A204.1 (cell line): ENCODE results near the gene TNRC18.

Experiments used
- FAIRE-seq: peaks from 2 replicates; lab custom pipeline; 2012; peaks lifted over from hg19 to GRCh38; lab: Jason Lieb, UNC

TNRC18 gene

GRCh38 chr7:5450549-5451327 is 27.1 kb upstream of the TNRC18 start:
- FAIRE-seq, result no peak

DNA sequence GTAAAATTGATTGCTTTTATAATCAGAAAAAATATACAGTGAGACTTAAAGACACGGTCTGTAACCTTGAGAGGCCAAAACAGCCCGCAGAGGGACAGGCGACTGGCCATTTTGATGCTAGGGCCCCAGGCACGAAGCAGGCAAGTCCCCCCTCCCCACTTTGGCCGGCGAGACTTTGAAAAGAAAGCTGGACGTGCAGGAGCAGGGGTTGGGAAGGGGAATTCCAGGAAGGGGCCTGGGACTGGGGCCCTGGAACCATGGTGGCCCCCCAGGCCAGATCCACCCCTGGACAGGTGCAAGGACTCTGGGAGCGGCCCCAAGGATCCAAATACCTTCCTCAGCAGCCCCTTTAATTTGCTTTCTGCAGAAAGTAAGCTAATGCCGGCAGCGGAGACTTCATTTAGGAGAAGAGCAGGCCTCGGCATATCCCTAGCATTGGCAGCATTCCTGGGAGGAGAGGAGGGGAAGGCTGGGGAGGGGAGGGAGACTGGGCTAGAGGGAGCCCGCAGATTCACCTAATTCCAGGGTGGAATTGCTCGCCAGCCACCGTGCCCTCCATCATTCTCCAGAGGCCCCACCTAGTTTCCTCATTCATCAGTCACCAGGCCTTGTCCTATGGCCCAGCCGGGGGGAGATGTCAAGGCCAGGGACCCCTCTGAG is 24.9 kb upstream of the TNRC18 start:
- no peak for FAIRE-seq

DNA sequence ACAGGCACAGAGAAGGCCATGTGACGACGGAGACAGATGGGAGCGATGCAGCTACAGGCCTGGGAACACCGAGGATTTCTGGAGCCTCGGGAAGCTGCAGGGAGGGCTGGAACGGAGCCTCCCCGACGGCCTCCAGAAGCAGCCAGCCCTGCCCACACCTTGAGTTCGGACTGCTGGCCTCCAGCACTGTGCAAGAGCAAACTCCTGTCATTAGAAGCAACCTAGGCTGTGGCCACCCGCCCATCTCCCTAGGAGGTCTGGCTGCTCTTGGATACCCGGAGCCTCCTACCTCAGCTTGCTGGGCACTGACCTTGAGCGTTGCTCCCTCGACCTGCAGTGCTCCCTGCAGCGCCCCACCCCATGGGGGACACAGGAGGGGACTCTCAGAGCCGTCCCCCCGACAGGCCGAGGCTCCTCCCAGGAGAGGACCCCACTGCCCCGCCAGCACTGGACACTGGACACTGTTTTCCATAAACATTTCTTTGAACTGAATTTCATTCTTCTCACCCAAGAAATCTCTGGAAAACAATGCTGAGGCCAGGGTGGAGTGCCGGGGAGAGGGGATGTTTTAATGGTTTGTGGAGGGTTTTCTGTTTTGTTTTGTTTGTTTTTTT is 22.5 kb upstream of the TNRC18 start:
- FAIRE-seq, result no peak

DNA sequence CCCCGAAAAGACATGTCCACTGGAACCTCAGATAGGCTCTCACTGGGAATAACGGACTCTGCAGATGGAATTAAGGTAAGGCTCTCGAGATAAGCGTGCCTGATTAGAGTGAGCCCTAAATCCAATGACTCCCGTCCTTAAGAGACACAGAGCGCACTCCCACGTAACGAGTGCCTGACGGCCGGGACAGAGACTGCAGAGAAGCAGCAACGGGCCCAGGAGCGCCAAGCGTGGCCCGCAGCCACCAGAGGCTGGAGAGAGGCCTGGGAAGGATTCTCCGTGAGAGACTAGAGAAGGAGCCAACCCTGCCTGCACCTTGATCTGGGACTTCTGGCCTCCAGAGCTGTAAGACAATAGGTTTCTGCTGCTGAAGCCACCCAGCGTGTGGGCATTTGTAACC is 20.0 kb upstream of the TNRC18 start:
- FAIRE-seq, result no peak

- FAIRE-seq, result no peak
Measured at GRCh38 chr7:5442757-5443305, 19.2 kb upstream of the TNRC18 start.

GRCh38 chr7:5441840-5442503 is 18.3 kb upstream of the TNRC18 start:
- no peak for FAIRE-seq

DNA sequence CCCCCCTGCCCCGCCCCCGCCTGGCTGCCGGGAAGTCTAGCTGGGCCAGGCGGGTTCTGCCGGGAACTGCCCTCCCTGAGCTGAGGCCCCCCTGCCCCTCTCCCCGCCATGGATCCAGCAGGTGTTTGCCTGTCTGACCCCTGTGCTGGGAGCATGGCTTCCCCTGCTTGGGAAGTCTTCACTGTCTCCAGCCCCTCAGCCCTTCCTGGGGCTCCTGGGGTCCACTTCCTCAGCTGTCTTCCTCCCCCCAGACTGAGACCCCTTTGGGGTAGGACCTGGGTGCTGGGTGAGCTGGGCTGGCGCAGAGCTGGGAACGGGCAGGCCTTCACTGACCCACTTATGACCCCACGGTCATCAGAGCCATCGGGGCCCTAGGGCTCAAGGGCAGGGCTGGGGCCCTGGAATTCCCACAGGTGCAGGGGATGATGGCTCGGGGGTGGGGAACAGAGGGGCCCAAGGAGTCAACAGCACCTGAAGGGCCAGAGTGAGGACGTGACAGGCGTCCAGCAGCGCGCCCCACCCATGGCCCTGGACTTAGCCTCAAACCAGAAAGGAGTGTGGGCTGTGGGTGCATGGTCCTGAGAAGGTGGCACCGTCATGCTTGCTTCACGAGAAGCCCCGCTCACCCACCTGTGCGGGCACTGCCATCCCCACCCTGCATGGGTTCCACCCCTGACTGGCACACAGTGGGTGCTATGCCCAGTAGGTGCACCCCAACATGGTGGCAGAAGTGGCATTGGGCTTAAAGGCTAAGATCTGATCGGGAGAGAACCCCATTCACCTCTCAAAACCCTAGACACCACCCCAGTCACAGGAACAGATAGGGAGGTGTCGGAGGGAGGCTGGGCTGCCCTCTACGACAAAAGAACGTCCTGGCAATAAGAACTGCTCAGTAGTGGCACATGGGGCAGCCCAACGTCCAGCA is 16.2 kb upstream of the TNRC18 start:
- no peak for FAIRE-seq

DNA sequence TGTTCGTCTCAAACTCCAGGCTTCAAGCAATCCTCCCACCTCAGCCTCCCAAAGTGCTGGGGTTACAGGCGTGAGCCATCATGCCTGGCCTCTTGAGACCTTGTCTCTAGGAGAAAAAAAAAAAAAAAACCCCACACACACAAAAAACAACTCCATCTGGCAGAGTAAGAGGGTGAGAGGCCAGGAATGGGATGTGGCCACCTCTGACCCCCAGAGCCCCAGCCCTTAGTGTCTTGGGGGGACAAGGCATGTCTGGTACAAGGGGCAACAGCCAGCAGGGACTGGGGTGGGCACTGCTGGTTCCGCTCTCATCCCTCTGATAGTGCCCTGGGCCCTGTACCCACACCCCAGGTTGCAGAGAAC is 15.6 kb upstream of the TNRC18 start:
- FAIRE-seq, result no peak

DNA sequence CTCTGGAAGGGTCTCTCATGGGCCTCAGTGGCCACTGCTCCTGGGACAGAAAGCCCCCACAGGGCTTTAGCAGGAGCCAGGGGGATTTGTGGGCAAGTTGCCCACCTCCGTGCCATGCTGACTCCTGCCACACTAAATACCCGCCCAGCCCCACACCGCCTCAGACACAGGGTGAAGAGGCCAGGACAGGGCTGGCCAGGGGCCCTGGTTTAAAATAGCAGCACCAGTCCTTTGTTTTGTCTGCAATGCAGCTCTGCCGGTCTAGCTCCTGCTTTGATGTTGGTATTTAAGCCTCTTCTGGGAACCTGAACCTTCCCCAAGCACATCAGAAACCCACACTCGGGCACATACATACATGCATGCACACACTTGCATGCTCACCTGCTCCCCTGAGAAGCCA is 14.4 kb upstream of the TNRC18 start:
- no peak for FAIRE-seq

GRCh38 chr7:5437348-5437892 is 13.8 kb upstream of the TNRC18 start:
- no peak for FAIRE-seq

DNA sequence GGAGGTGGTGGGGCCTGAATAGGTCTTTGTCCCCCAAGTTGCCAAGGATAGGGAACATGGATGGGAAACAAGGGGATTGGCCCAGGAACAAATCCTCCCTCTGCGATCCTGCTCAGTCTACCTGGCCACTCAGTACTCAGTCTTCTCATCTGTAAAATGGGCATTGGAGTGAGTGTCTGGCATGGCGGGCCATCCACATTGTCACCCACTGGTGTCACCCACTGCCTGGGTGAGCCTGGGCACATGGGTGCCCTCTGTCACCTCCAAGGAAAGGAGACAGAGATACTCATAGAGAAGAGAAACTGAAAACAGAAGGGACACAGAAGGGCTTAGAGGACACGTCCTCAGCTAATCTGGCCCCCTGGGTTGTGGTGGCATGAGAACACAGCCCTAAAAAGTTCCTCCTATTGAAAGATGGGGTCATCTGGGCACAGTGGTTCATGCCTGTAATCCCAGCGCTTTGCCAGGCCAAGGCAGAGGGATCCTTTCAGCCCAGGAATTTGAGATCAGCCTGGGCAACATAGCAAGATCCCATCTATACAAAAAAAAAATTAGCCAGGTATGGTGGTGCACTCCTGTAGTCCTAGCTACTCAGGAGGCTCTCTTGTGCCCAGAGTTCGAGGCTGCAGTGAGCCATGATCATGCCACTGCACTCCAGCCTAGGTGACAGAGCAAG is 12.5 kb upstream of the TNRC18 start:
- FAIRE-seq, result no peak

DNA sequence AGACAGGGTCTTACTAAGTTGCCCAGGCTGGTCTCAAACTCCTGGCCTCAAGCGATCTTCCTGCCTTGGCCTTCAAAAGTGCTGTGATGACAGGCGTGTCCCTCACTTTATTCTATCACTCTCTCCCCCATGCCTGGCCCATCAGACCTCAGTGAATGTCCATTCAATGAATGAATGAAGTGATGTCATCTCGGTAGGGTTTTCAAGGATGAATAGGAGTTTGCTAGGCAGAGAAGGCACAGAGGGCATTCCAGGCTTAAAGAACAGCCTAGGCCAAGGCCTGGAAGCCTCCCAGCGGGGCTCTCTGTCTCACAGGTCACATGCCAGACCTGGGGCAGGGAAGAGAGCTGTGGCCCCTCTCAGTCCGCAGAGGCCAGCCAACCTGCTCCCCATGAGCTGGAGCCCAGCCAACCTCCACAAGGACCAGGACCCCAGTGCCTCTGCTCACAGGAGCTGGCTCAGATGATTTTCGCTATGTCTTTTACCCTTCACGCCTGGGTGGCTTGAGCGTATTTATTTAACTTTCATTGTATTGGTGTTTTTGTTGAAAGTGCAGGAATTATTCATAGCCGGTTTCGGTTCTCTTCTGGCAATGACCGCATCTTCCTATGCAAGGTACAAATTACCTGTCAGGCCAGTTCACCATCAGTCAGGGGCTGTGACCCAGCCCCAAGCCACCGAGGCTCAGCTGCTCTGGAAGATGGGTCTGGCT is 11.8 kb upstream of the TNRC18 start:
- FAIRE-seq, result no peak

DNA sequence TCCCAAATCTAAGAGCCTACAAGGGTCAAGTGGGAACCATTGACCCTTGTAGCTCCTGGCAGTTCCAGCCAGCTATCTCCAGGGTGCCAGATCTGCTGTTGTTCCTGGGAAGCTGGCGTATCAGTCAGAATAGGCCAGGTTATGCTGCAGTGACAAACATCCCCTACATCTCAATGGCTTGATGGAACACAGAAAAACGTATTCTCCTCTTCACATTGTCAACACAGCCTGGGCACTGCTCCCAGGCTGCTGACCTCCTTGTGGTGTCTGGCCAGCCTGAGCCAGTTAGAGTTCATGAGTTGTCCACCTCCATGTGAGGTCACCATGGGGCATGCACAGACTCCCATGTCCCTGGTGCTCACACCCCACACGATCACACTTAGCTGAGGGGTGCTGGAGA is 9.5 kb upstream of the TNRC18 start:
- no peak for FAIRE-seq

GRCh38 chr7:5432691-5433090 is 9.1 kb upstream of the TNRC18 start:
- FAIRE-seq, result no peak

GRCh38 chr7:5431560-5432015 is 8.0 kb upstream of the TNRC18 start:
- FAIRE-seq, result no peak

DNA sequence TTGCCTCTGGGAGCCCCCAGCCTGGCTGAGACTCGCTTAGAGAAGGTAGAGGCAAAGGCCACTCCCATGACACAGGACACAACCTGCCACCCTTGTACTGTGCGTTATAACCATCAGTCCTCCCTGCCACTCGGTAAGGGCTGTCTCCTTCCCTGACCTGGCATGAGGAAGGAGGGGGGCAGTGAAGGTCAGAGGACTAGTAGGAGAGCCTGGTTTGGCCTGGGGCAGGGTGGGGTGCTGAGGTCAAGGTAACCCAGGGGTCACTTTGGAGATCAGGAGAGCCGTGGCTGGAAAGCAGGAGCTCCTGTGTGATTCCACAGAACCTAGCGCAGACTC is 6.9 kb upstream of the TNRC18 start:
- no peak for FAIRE-seq

DNA sequence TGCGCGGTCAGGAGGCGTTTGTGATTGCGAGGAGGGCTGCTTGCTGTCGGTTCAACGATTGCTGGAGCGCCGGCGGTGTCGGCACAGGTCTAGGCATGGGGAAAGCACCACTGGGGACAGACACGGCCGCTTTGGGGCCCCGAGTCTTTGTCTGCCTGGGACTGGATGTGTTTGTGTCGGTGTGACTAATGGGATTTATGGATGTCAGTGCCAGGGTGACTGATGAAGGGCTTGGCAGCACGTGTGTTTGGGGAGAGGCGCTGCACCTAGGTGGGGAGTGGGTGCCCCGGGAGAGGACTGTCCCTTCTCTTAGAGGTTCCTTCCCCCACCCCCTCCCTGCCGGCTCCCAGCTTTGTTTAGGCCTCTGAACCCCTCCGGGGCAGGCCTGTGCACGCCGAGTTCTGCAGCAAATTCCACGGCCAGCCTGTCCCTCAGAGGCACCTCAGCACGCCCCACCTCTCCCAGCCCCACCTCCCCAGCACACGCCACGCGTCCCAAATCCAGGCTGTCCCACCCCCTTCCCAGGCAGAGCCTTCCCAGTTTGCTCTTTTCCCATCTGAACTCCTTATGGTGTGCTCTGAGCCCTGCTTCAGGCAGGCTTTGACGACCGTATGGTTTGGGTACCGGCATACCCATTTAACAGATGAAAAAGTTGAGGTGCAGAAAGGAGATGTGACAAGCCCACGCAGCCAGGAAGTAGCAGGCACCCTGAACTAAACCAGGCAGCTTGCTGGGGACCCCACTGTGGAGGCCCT is 6.4 kb upstream of the TNRC18 start:
- no peak for FAIRE-seq

DNA sequence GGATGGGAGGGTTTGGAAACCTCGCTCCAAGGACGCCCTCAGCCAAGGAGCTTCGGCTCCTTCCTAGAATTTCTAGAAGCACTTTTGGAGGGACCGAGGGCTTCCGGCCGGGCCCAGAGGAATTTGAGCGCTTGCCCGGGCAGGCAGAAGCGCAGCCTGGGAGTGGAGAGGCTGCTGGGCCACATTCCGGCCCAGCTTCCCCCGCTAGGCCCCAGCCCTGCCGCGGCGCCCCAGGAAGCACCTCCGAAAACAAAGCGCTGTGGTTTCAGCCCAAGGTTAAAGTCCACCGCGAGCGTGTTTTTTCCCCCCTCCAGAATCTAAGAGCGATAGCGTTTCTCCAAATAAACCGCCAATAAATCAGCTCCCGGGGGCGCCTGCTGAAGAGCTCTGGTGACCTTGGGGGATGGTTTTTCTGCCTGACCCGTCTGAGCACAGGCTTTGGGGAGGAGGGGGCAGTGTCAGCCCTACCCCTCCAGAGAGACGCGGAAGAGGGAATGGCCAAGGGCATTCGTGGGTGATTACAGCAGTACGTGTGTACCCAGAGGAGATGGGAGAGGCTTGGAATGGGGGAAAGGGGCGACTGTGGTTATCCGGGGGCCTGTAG is 5.7 kb upstream of the TNRC18 start:
- no peak for FAIRE-seq
